ENCODE measurements around the gene BMERB1. TPM values are rescaled to one million over a fixed set of nuclear protein-coding genes. Genes with fewer than 3 reads are reported as not detected.

Gene BMERB1
- total RNA-seq, 2 donors from 2014 or later, result 22.3 to 30.7 TPM

- H3K36me3 Mint-ChIP-seq (ENCODE audit: insufficient read depth in 2 of 2), result peaks cover 12 to 50% of the 10 kb centered on the region in 2 donors
- no peaks in the 10 kb centered on the region for H3K9me3 Mint-ChIP-seq
- H3K27ac Mint-ChIP-seq, result no peak overlapping the region
- DNase-seq (no peak), ATAC-seq (replicated peaks in 1 of 2) (no peak)
- no peak overlapping the region for H3K4me3 Mint-ChIP-seq
- no peaks in the 10 kb centered on the region for H3K27me3 Mint-ChIP-seq (ENCODE audit: low read depth)
- H3K4me1 Mint-ChIP-seq (ENCODE audit: low read depth), result peaks cover 16% of the 10 kb centered on the region
Measured at GRCh38 chr16:15607700-15608396, 173.5 kb downstream of the BMERB1 start.

GRCh38 chr16:15608398-15609285 is 174.3 kb downstream of the BMERB1 start:
- peaks cover 16% of the 10 kb centered on the region for H3K4me1 Mint-ChIP-seq (ENCODE audit: low read depth)
- no peak overlapping the region for H3K27ac Mint-ChIP-seq
- H3K36me3 Mint-ChIP-seq (ENCODE audit: insufficient read depth in 2 of 2), result peaks cover 11 to 50% of the 10 kb centered on the region in 2 donors
- H3K4me3 Mint-ChIP-seq, result no peak overlapping the region
- H3K27me3 Mint-ChIP-seq (ENCODE audit: low read depth), result no peaks in the 10 kb centered on the region
- ATAC-seq (replicated peaks in 1 of 2), result no peak
- H3K9me3 Mint-ChIP-seq, result no peaks in the 10 kb centered on the region
- no peak for DNase-seq

GRCh38 chr16:15609286-15609649 is 174.9 kb downstream of the BMERB1 start:
- Mint-ChIP-seq H3K4me3 (no peak overlapping the region), H3K4me1 (ENCODE audit: low read depth) (peaks cover 16% of the 10 kb centered on the region), H3K36me3 (ENCODE audit: insufficient read depth in 2 of 2) (peaks cover 8 to 47% of the 10 kb centered on the region in 2 donors), H3K9me3 (no peaks in the 10 kb centered on the region), H3K27ac (no peak overlapping the region), H3K27me3 (ENCODE audit: low read depth) (no peaks in the 10 kb centered on the region)
- no peak for ATAC-seq (replicated peaks in 1 of 2)
- DNase-seq, result no peak

- no peaks in the 10 kb centered on the region for H3K9me3 Mint-ChIP-seq
- ATAC-seq (replicated peaks in 1 of 2) (peak; percentile 85 to 95), DNase-seq (peak; percentile 30 to 50)
- H3K36me3 Mint-ChIP-seq (ENCODE audit: insufficient read depth in 2 of 2), result peaks cover 8 to 48% of the 10 kb centered on the region in 2 donors
- H3K27me3 Mint-ChIP-seq (ENCODE audit: low read depth), result no peaks in the 10 kb centered on the region
- peaks cover 16% of the 10 kb centered on the region for H3K4me1 Mint-ChIP-seq (ENCODE audit: low read depth)
- peak overlapping the region in 1 of 2 donors; percentile 39 for H3K4me3 Mint-ChIP-seq
- peak overlapping the region; percentile 79 for H3K27ac Mint-ChIP-seq
Measured at GRCh38 chr16:15610369-15610871, 176.0 kb downstream of the BMERB1 start.

- Mint-ChIP-seq H3K27me3 (ENCODE audit: low read depth) (no peaks in the 10 kb centered on the region), H3K27ac (peak overlapping the region; percentile 34), H3K9me3 (no peaks in the 10 kb centered on the region), H3K4me1 (ENCODE audit: low read depth) (peaks cover 11% of the 10 kb centered on the region), H3K36me3 (ENCODE audit: insufficient read depth in 2 of 2) (peaks cover 5 to 44% of the 10 kb centered on the region in 2 donors), H3K4me3 (no peak overlapping the region)
- ATAC-seq (replicated peaks in 1 of 2) (no peak), DNase-seq (no peak)
Measured at GRCh38 chr16:15611610-15612009, 177.2 kb downstream of the BMERB1 start.

GRCh38 chr16:15613676-15614075 is 179.3 kb downstream of the BMERB1 start:
- ATAC-seq (replicated peaks in 1 of 2) (no peak), DNase-seq (no peak)
- H3K4me1 Mint-ChIP-seq (ENCODE audit: low read depth), result peaks cover 11% of the 10 kb centered on the region
- H3K36me3 Mint-ChIP-seq (ENCODE audit: insufficient read depth in 2 of 2), result peaks cover 10 to 49% of the 10 kb centered on the region in 2 donors
- no peaks in the 10 kb centered on the region for H3K9me3 Mint-ChIP-seq
- H3K27me3 Mint-ChIP-seq (ENCODE audit: low read depth), result no peaks in the 10 kb centered on the region
- no peak overlapping the region for H3K4me3 Mint-ChIP-seq
- no peak overlapping the region for H3K27ac Mint-ChIP-seq

GRCh38 chr16:15616012-15616411 is 181.6 kb downstream of the BMERB1 start:
- no peak overlapping the region for H3K27ac Mint-ChIP-seq
- peaks cover 15 to 41% of the 10 kb centered on the region in 2 donors for H3K36me3 Mint-ChIP-seq (ENCODE audit: insufficient read depth in 2 of 2)

GRCh38 chr16:15616475-15617165 is 182.2 kb downstream of the BMERB1 start:
- H3K4me1 Mint-ChIP-seq (ENCODE audit: low read depth), result no peaks in the 10 kb centered on the region

More at GRCh38 chr16:15616012-15616411, 181.6 kb downstream of the BMERB1 start:
- Mint-ChIP-seq H3K4me1 (ENCODE audit: low read depth) (peaks cover 2% of the 10 kb centered on the region), H3K4me3 (no peak overlapping the region), H3K27me3 (ENCODE audit: low read depth) (no peaks in the 10 kb centered on the region), H3K9me3 (no peaks in the 10 kb centered on the region)
- DNase-seq, result no peak
- no peak for ATAC-seq (replicated peaks in 1 of 2)

GRCh38 chr16:15617901-15618300 is 183.5 kb downstream of the BMERB1 start:
- H3K9me3 Mint-ChIP-seq, result no peaks in the 10 kb centered on the region

More at GRCh38 chr16:15616475-15617165, 182.2 kb downstream of the BMERB1 start:
- ATAC-seq (replicated peaks in 1 of 2) (no peak), DNase-seq (no peak)
- no peak overlapping the region for H3K4me3 Mint-ChIP-seq
- peak overlapping the region; percentile 53 for H3K27ac Mint-ChIP-seq
- H3K27me3 Mint-ChIP-seq (ENCODE audit: low read depth), result no peaks in the 10 kb centered on the region
- H3K36me3 Mint-ChIP-seq (ENCODE audit: insufficient read depth in 2 of 2), result peaks cover 15 to 39% of the 10 kb centered on the region in 2 donors
- no peaks in the 10 kb centered on the region for H3K9me3 Mint-ChIP-seq

GRCh38 chr16:15618392-15618791 is 184.0 kb downstream of the BMERB1 start:
- Mint-ChIP-seq H3K36me3 (ENCODE audit: insufficient read depth in 2 of 2) (peaks cover 15 to 29% of the 10 kb centered on the region in 2 donors), H3K9me3 (no peaks in the 10 kb centered on the region), H3K27me3 (ENCODE audit: low read depth) (no peaks in the 10 kb centered on the region), H3K4me3 (no peak overlapping the region), H3K27ac (no peak overlapping the region), H3K4me1 (ENCODE audit: low read depth) (no peaks in the 10 kb centered on the region)
- no peak for ATAC-seq (replicated peaks in 1 of 2)
- no peak for DNase-seq

More at GRCh38 chr16:15617901-15618300, 183.5 kb downstream of the BMERB1 start:
- Mint-ChIP-seq H3K27me3 (ENCODE audit: low read depth) (no peaks in the 10 kb centered on the region), H3K36me3 (ENCODE audit: insufficient read depth in 2 of 2) (peaks cover 15 to 30% of the 10 kb centered on the region in 2 donors), H3K27ac (no peak overlapping the region), H3K4me1 (ENCODE audit: low read depth) (no peaks in the 10 kb centered on the region), H3K4me3 (no peak overlapping the region)
- ATAC-seq (replicated peaks in 1 of 2) (no peak), DNase-seq (no peak)

- ATAC-seq (replicated peaks in 1 of 2), result no peak
- Mint-ChIP-seq H3K9me3 (no peaks in the 10 kb centered on the region), H3K4me1 (ENCODE audit: low read depth) (peaks cover 4% of the 10 kb centered on the region), H3K27me3 (ENCODE audit: low read depth) (no peaks in the 10 kb centered on the region), H3K4me3 (no peak overlapping the region), H3K36me3 (ENCODE audit: insufficient read depth in 2 of 2) (peaks cover 25 to 37% of the 10 kb centered on the region in 2 donors), H3K27ac (peak overlapping the region; percentile 76)
- no peak for DNase-seq
Measured at GRCh38 chr16:15620611-15621195, 186.3 kb downstream of the BMERB1 start.

GRCh38 chr16:15621456-15621855 is 187.1 kb downstream of the BMERB1 start:
- H3K9me3 Mint-ChIP-seq, result no peaks in the 10 kb centered on the region
- ATAC-seq (replicated peaks in 1 of 2) (no peak), DNase-seq (no peak)
- no peak overlapping the region for H3K4me3 Mint-ChIP-seq
- H3K36me3 Mint-ChIP-seq (ENCODE audit: insufficient read depth in 2 of 2), result peaks cover 24 to 37% of the 10 kb centered on the region in 2 donors
- peaks cover 4% of the 10 kb centered on the region for H3K4me1 Mint-ChIP-seq (ENCODE audit: low read depth)
- no peaks in the 10 kb centered on the region for H3K27me3 Mint-ChIP-seq (ENCODE audit: low read depth)
- H3K27ac Mint-ChIP-seq, result peak overlapping the region; percentile 61

Data from activated T-cell treated with anti-CD3 and anti-CD28 coated beads, Interleukin-2, amount 50 U/mL, for 72 hours (primary cell).